GM12878 (cell line): ENCODE data around the gene TLR9. TPM values are rescaled to one million over a fixed set of nuclear protein-coding genes. Genes with fewer than 3 reads are reported as not detected.

ENCODE experiments used
- ATAC-seq: fragments of 200-7000 bp; cut with Tn5 transposase; 3 replicates; pipeline ENCODE4 v1.9.1; 2020; ENCODE audit warnings: mild to moderate bottlenecking, moderate library complexity
- BruUV-seq: library from RNA; stranded (reverse); fragments of 400-500 nt; replicated peaks from 2 replicates; lab custom pipeline; 2021; lab: Mats Ljungman, UMichigan
- CTCF ChIA-PET: fragments of 300-600 bp; sonication (Branson Sonifier 250); formaldehyde crosslinking; extraction: SDS; loops from one replicate; lab custom pipeline; 2021; ENCODE audit warnings: inconsistent platforms; lab: Yijun Ruan, JAX
- POLR2A ChIA-PET: fragments of 350-600 bp; formaldehyde crosslinking; extraction: SDS; loops from one replicate; lab custom pipeline; 2021; ENCODE audit warnings: inconsistent platforms; lab: Charles Lee
- RAD21 ChIA-PET: fragments of 300-600 bp; sonication (Branson Sonifier 250); formaldehyde crosslinking; loops from one replicate; lab custom pipeline; 2023; ENCODE audit warnings: antibody characterized with exemption; ENCODE audit not compliant: unreplicated experiment; lab: Charles Lee
- SMC1A ChIA-PET: fragments of 300-600 bp; sonication (Branson Sonifier 250); formaldehyde crosslinking; loops from one replicate; lab custom pipeline; 2023; ENCODE audit not compliant: unreplicated experiment, uncharacterized antibody; lab: Charles Lee
- DNase-seq: peaks from one replicate; pipeline ENCODE4 v3.0.0-alpha.2; 2011; ENCODE audit warnings: low read depth, low spot score
- FAIRE-seq: peaks from 3 replicates; lab custom pipeline; 2011; peaks lifted over from hg19 to GRCh38; lab: Jason Lieb, UNC
- H2AFZ ChIP-seq: 2 replicates; pipeline ENCODE4 v1.6.0; 2011; ENCODE audit warnings: low read depth, low read length, control low read depth; ENCODE audit not compliant: control insufficient read depth
- H3K27ac ChIP-seq: 2 replicates; pipeline ENCODE4 v1.5.1; 2011; ENCODE audit warnings: control low read depth; ENCODE audit not compliant: control insufficient read depth, insufficient read depth
- H3K27me3 ChIP-seq, 2 experiments: replicated peaks in 1 of 2; 2 replicates each; pipeline versions ENCODE4 v1.6.0 to v1.6.1; 2011; ENCODE audit warnings: low read length in 1 of 2; ENCODE audit not compliant: control insufficient read depth in 2 of 2, insufficient read depth in 2 of 2
- H3K36me3 ChIP-seq, 2 experiments: 2 replicates each; pipeline ENCODE4 v1.5.1; 2011; ENCODE audit warnings: low read length in 1 of 2; ENCODE audit not compliant: control insufficient read depth in 2 of 2, insufficient read depth in 2 of 2
- H3K4me1 ChIP-seq: 2 replicates; pipeline ENCODE4 v1.6.1; 2011; ENCODE audit warnings: mild to moderate bottlenecking, low read length, moderate library complexity, mixed read lengths; ENCODE audit not compliant: control insufficient read depth, insufficient read depth
- H3K4me2 ChIP-seq: 2 replicates; pipeline ENCODE4 v1.6.0; 2011; ENCODE audit warnings: control low read depth; ENCODE audit not compliant: control insufficient read depth, insufficient read depth
- H3K4me3 ChIP-seq: fragments of 200-600 bp; sonication (generic); 2 replicates; pipeline ENCODE4 v1.5.1; 2016
- H3K79me2 ChIP-seq: 2 replicates; pipeline ENCODE4 v1.6.0; 2011; ENCODE audit warnings: low read length; ENCODE audit not compliant: control insufficient read depth, insufficient read depth
- H3K9ac ChIP-seq: 2 replicates; pipeline ENCODE4 v1.8.0; 2011; ENCODE audit warnings: low read length, control low read depth, mixed read lengths; ENCODE audit not compliant: control insufficient read depth, insufficient read depth
- H3K9me3 ChIP-seq: replicated peaks from 3 replicates; pipeline ENCODE4 v1.5.1; 2011; ENCODE audit warnings: mild to moderate bottlenecking, low read length; ENCODE audit not compliant: control insufficient read depth, insufficient read depth
- H4K20me1 ChIP-seq: 2 replicates; pipeline ENCODE4 v1.6.0; 2011; ENCODE audit not compliant: control insufficient read depth, insufficient read depth
- CHD2 ChIP-seq: IDR thresholded peaks from 2 replicates; pipeline ENCODE4 v1.6.1; 2011; ENCODE audit warnings: low read depth, low read length, improper control_type of control experiment, borderline replicate concordance
- CREB1 ChIP-seq: IDR thresholded peaks from 2 replicates; pipeline ENCODE4 v1.6.1; 2012; ENCODE audit warnings: low read depth, mild to moderate bottlenecking, inconsistent platforms
- EP300 ChIP-seq, 2 experiments: fragments of 150-350 bp in 1 of 2; IDR thresholded peaks; 2 replicates each; pipeline ENCODE4 v1.6.1; 2011 to 2012; ENCODE audit warnings: low read depth in 2 of 2, low read length in 2 of 2, borderline replicate concordance in 1 of 2, improper control_type of control experiment in 1 of 2, inconsistent platforms in 1 of 2; ENCODE audit not compliant: control insufficient read depth in 1 of 2
- ESRRA ChIP-seq: IDR thresholded peaks from 2 replicates; pipeline ENCODE4 v1.6.1; 2012; ENCODE audit warnings: mild to moderate bottlenecking, low read length, improper control_type of control experiment
- FOS ChIP-seq: IDR thresholded peaks from 3 replicates; pipeline ENCODE4 v1.6.1; 2011; ENCODE audit warnings: borderline replicate concordance; ENCODE audit not compliant: insufficient read length; ENCODE audit errors: extremely low read depth
- FOXM1 ChIP-seq: IDR thresholded peaks from 2 replicates; pipeline ENCODE4 v1.6.1; 2012; ENCODE audit warnings: low read depth, mild to moderate bottlenecking, inconsistent platforms, low read length, moderate library complexity
- HDAC2 ChIP-seq: fragments of 200-600 bp; sonication (generic); IDR thresholded peaks from 2 replicates; pipeline ENCODE4 v1.6.1; 2017
- KDM1A ChIP-seq: fragments of 200-600 bp; sonication (generic); IDR thresholded peaks from 2 replicates; pipeline ENCODE4 v1.6.1; 2016; ENCODE audit warnings: borderline replicate concordance
- MYB ChIP-seq: fragments of 150-350 bp; IDR thresholded peaks from 2 replicates; pipeline ENCODE4 v1.6.1; 2014; ENCODE audit warnings: mild to moderate bottlenecking, low read depth, low read length, borderline replicate concordance
- TBL1XR1 ChIP-seq: IDR thresholded peaks from 2 replicates; pipeline ENCODE4 v1.6.1; 2012; ENCODE audit warnings: low read depth, low read length, improper control_type of control experiment
- TCF3 ChIP-seq: IDR thresholded peaks from 2 replicates; pipeline ENCODE4 v1.6.1; 2012; ENCODE audit warnings: low read depth, mild to moderate bottlenecking, low read length, borderline replicate concordance; ENCODE audit not compliant: insufficient read depth
- TCF7 ChIP-seq: IDR thresholded peaks from 2 replicates; pipeline ENCODE4 v1.6.1; 2014; ENCODE audit warnings: antibody characterized with exemption, borderline replicate concordance
- YBX1 ChIP-seq: fragments of 450-650 bp; IDR thresholded peaks from 2 replicates; pipeline ENCODE4 v1.6.1; 2016; ENCODE audit warnings: antibody characterized with exemption
- ZNF24 ChIP-seq: fragments of 450-650 bp; IDR thresholded peaks from 2 replicates; pipeline ENCODE4 v1.6.1; 2017; ENCODE audit warnings: antibody characterized with exemption, mild to moderate bottlenecking
- WGBS: methylation state at CpG from one replicate; pipeline ENCODE4 v1.1.6; 2016; ENCODE audit warnings: low lambda C conversion rate; ENCODE audit not compliant: insufficient replicate concordance, insufficient coverage; ENCODE audit errors: missing lambda C conversion rate; 5-methylcytosine and 5-hydroxymethylcytosine counted together
- in situ Hi-C: fragments of 300-500 bp; cut with MboI; formaldehyde crosslinking; loops from 9 replicates; pipeline ENCODE4 v1.14.3; 2018; ENCODE audit warnings: mixed read lengths
- intact Hi-C: fragments of 100-400 bp; cut with micrococcal nuclease; formaldehyde crosslinking; loops from one replicate; pipeline ENCODE4 v1.14.2; 2022; ENCODE audit not compliant: unreplicated experiment
- polyA plus RNA-seq, 11 experiments: library from polyadenylated mRNA; depleted of rRNA in 4 of 11; unstranded in 6 of 11; stranded (reverse) in 5 of 11; fragments of >200 nt; fragmentation: Nextera tagmentation in 4 of 11; fragmentation: Illumina TruSeq in 1 of 11; extraction: Ambion mirVana in 4 of 11; extraction: Trizol in 1 of 11; gene quantifications; 1 replicate in 1 of 11; 2 replicates in 10 of 11; pipeline versions ENCODE4 v1.2.1 to v1.2.3, GENCODE V29; 2011 to 2016; ENCODE audit warnings: inconsistent platforms in 2 of 11, missing spikeins in 2 of 11, low read depth in 1 of 11
- total RNA-seq, 4 experiments: library from RNA; depleted of rRNA in 3 of 4; stranded (reverse); fragments of >200 nt in 3 of 4; fragmentation: Illumina TruSeq in 1 of 4; extraction: Trizol in 1 of 4; gene quantifications; 2 replicates each; pipeline versions ENCODE4 v1.2.1 to v1.2.3, GENCODE V29; 2013 to 2021
- TF ChIP-seq, protein P1 (sequence below): IDR thresholded peaks from 2 replicates; pipeline ENCODE4 v1.6.1; 2011; ENCODE audit warnings: low read depth, low read length, improper control_type of control experiment, borderline replicate concordance
- TF ChIP-seq, protein P2 (sequence below): IDR thresholded peaks from 2 replicates; pipeline ENCODE4 v1.6.1; 2012; ENCODE audit warnings: mild to moderate bottlenecking, low read depth, low read length
- TF ChIP-seq, protein P3 (sequence below), 3 experiments: IDR thresholded peaks in 2 of 3; conservative IDR thresholded peaks in 1 of 3; 2 replicates each; pipeline ENCODE4 v1.5.1; 2011; ENCODE audit warnings: low read depth in 3 of 3, low read length in 3 of 3, mild to moderate bottlenecking in 3 of 3, control low read depth in 2 of 3, moderate library complexity in 2 of 3, inconsistent platforms in 1 of 3, mixed read lengths in 1 of 3; ENCODE audit not compliant: control insufficient read depth in 2 of 3, insufficient read depth in 1 of 3; ENCODE audit errors: extremely low read depth in 1 of 3
- TF ChIP-seq, protein P4 (sequence below): IDR thresholded peaks from 2 replicates; pipeline ENCODE4 v1.6.1; 2012; ENCODE audit warnings: low read depth, low read length, improper control_type of control experiment

Gene TLR9
- total and polyA plus RNA-seq, 10 of the 15 experiments (the other 5 are each of a cell fraction or from before 2014, with no cell fraction given) = 0.10 to 4.8 (median 0.53) TPM; not detected in 1

DNA sequence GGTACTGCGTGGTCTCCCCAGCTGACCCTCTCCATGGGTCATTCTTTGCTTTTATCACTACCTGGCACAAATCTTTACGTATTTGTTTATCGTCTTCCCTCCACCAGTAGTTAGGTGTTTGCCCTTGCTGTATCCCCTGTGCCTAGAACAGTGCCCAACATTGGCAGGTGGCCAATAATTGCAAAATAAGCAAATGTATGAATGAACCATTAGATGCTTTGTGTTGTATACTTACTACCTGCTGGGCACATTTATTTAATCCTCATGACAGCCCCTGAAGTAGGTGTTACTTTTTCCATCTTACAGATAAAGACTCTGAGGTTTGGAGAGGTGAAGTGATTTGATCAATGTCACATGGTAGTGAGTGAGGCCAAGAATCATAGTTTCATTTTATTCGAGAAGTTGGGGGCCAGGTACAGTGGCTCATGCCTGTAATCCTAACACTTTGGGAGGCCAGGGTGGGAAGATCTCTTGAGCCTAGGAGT, 15.5 kb upstream of the TLR9 start:
- FAIRE-seq (no peak), ATAC-seq (no peak), DNase-seq (no peak)
- intact Hi-C loops (no loop called here), in situ Hi-C loops (no loop called here)
- RAD21 ChIA-PET = interaction anchor here (0.6 to 2.5 kb wide), 18 partner anchors 8 to 171 kb away, joined by 3 to 36 read pairs (median 4); partner anchors contain the start of genes GLYCTK, TLR9 and WDR82
- Histone ChIP-seq H3K27ac (peak overlapping the region; percentile 88), H3K9me3 (no peaks in the 10 kb centered on the region; the same call in 2 of the 3 replicates), H3K79me2 (peaks cover 39% of the 10 kb centered on the region), H3K9ac (peak overlapping the region; percentile 87; the same call in 1 of the 2 replicates), H3K4me3 (no peak overlapping the region), H2AFZ (no peak overlapping the region), H3K4me1 (peaks cover 53% of the 10 kb centered on the region), H4K20me1 (no peaks in the 10 kb centered on the region), H3K4me2 (peak overlapping the region; percentile 86), H3K27me3 (no peaks in the 10 kb centered on the region), H3K36me3 (peaks cover 0 to 2% of the 10 kb centered on the region in 2 experiments; a peak in 1 of 4 replicates)
- CTCF ChIA-PET = interaction anchor here (1.0 to 7.5 kb wide), 19 partner anchors 9 to 258 kb away, joined by 3 to 87 read pairs (median 8); partner anchors contain the start of genes ACY1, TLR9 and WDR82
- POLR2A ChIA-PET = interaction anchor here (0.6 to 7.2 kb wide), 11 partner anchors 12 to 133 kb away, joined by 3 to 49 read pairs (median 5); partner anchors contain the start of genes GLYCTK, TLR9 and WDR82
- 75% methylated on average over 4 of the region's 4 CpGs for WGBS
- SMC1A ChIA-PET = interaction anchor here (0.7 to 7.4 kb wide), 16 partner anchors 9 to 158 kb away, joined by 3 to 62 read pairs (median 4); partner anchors contain the start of genes TLR9 and WDR82
- BruUV-seq = no TSS peak
- TF ChIP-seq FOS (no peak), TCF3 (no peak), MYB (no peak), CHD2 (no peak), ESRRA (no peak), CREB1 (no peak), TCF7 (no peak), FOXM1 (no peak), TBL1XR1 (no peak), HDAC2 (no peak), YBX1 (no peak), EP300 (IDR thresholded peaks at IDR 0.05; ENCODE audit: borderline replicate concordance in 1 of 2, control insufficient read depth in 1 of 2, low read depth in 2 of 2, low read length in 2 of 2) (no peak), KDM1A (no peak), ZNF24 (no peak)
- TF ChIP-seq, protein P1, sequence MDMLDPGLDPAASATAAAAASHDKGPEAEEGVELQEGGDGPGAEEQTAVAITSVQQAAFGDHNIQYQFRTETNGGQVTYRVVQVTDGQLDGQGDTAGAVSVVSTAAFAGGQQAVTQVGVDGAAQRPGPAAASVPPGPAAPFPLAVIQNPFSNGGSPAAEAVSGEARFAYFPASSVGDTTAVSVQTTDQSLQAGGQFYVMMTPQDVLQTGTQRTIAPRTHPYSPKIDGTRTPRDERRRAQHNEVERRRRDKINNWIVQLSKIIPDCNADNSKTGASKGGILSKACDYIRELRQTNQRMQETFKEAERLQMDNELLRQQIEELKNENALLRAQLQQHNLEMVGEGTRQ = no peak
- TF ChIP-seq, protein P2, sequence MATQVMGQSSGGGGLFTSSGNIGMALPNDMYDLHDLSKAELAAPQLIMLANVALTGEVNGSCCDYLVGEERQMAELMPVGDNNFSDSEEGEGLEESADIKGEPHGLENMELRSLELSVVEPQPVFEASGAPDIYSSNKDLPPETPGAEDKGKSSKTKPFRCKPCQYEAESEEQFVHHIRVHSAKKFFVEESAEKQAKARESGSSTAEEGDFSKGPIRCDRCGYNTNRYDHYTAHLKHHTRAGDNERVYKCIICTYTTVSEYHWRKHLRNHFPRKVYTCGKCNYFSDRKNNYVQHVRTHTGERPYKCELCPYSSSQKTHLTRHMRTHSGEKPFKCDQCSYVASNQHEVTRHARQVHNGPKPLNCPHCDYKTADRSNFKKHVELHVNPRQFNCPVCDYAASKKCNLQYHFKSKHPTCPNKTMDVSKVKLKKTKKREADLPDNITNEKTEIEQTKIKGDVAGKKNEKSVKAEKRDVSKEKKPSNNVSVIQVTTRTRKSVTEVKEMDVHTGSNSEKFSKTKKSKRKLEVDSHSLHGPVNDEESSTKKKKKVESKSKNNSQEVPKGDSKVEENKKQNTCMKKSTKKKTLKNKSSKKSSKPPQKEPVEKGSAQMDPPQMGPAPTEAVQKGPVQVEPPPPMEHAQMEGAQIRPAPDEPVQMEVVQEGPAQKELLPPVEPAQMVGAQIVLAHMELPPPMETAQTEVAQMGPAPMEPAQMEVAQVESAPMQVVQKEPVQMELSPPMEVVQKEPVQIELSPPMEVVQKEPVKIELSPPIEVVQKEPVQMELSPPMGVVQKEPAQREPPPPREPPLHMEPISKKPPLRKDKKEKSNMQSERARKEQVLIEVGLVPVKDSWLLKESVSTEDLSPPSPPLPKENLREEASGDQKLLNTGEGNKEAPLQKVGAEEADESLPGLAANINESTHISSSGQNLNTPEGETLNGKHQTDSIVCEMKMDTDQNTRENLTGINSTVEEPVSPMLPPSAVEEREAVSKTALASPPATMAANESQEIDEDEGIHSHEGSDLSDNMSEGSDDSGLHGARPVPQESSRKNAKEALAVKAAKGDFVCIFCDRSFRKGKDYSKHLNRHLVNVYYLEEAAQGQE = no peak
- TF ChIP-seq, protein P3, sequence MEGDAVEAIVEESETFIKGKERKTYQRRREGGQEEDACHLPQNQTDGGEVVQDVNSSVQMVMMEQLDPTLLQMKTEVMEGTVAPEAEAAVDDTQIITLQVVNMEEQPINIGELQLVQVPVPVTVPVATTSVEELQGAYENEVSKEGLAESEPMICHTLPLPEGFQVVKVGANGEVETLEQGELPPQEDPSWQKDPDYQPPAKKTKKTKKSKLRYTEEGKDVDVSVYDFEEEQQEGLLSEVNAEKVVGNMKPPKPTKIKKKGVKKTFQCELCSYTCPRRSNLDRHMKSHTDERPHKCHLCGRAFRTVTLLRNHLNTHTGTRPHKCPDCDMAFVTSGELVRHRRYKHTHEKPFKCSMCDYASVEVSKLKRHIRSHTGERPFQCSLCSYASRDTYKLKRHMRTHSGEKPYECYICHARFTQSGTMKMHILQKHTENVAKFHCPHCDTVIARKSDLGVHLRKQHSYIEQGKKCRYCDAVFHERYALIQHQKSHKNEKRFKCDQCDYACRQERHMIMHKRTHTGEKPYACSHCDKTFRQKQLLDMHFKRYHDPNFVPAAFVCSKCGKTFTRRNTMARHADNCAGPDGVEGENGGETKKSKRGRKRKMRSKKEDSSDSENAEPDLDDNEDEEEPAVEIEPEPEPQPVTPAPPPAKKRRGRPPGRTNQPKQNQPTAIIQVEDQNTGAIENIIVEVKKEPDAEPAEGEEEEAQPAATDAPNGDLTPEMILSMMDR (IDR thresholded peaks at IDR 0.05 in 2 of 3, conservative IDR thresholded peaks at IDR 0.05 in 1 of 3; ENCODE audit: control insufficient read depth in 2 of 3, extremely low read depth in 1 of 3, insufficient read depth in 1 of 3, low read depth in 3 of 3, low read length in 3 of 3) = no peak
- TF ChIP-seq, protein P4, sequence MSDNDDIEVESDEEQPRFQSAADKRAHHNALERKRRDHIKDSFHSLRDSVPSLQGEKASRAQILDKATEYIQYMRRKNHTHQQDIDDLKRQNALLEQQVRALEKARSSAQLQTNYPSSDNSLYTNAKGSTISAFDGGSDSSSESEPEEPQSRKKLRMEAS = no peak
